ENCODE results near the gene NDUFAF2. TPM values are rescaled to one million over a fixed set of nuclear protein-coding genes. Genes with fewer than 3 reads are reported as not detected.

Gene NDUFAF2
- total and polyA plus RNA-seq, 10 of the 15 experiments (the other 5 are each of a cell fraction or from before 2014, with no cell fraction given) = 22.4 to 121 (median 65.3) TPM

DNA sequence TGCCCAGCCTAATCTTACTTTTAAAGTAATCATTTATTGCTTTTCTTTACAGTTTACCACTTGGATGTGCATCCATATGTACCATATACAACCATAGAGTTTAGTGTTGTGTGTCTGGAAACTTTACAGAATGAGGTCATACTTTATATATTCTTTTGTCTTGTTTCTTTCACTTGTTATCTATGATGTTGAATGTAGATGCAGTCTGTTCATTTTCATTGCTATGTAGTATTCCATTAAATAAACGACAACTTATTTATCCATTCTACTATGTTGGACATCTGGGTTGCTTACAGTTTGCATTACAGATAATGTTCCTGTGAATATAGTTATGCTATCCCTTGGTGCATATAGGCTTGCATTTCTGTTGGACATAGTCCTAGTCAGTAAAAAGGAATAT lies 238.5 kb downstream of the NDUFAF2 start:
- WGBS (ENCODE audit: insufficient coverage, insufficient replicate concordance, low lambda C conversion rate, missing lambda C conversion rate) = 48% methylated on average over 1 of the region's 1 CpG
- Histone ChIP-seq H3K4me2 (ENCODE audit: control insufficient read depth, insufficient read depth) (no peak overlapping the region), H3K27me3 (replicated peaks in 1 of 2; ENCODE audit: control insufficient read depth in 2 of 2, insufficient read depth in 2 of 2, low read length in 1 of 2) (no peaks in the 10 kb centered on the region), H4K20me1 (ENCODE audit: control insufficient read depth, insufficient read depth) (no peaks in the 10 kb centered on the region), H3K27ac (ENCODE audit: control insufficient read depth, insufficient read depth) (no peak overlapping the region), H3K9ac (ENCODE audit: control insufficient read depth, insufficient read depth, low read length) (no peak overlapping the region), H3K9me3 (replicated peaks; ENCODE audit: control insufficient read depth, insufficient read depth, low read length) (no peaks in the 10 kb centered on the region; the same call in 2 of the 3 replicates), H2AFZ (ENCODE audit: control insufficient read depth, low read depth, low read length) (no peak overlapping the region), H3K4me1 (ENCODE audit: control insufficient read depth, insufficient read depth, low read length) (no peaks in the 10 kb centered on the region), H3K36me3 (ENCODE audit: control insufficient read depth in 2 of 2, insufficient read depth in 2 of 2, low read length in 1 of 2) (no peaks in the 10 kb centered on the region), H3K4me3 (no peak overlapping the region), H3K79me2 (ENCODE audit: control insufficient read depth, insufficient read depth, low read length) (no peaks in the 10 kb centered on the region)
- TF ChIP-seq MTA2 (IDR thresholded peaks at IDR 0.05; ENCODE audit: low read depth) (no peak), MYB (IDR thresholded peaks at IDR 0.05; ENCODE audit: borderline replicate concordance, low read depth, low read length) (no peak)
- TF ChIP-seq, protein P1, sequence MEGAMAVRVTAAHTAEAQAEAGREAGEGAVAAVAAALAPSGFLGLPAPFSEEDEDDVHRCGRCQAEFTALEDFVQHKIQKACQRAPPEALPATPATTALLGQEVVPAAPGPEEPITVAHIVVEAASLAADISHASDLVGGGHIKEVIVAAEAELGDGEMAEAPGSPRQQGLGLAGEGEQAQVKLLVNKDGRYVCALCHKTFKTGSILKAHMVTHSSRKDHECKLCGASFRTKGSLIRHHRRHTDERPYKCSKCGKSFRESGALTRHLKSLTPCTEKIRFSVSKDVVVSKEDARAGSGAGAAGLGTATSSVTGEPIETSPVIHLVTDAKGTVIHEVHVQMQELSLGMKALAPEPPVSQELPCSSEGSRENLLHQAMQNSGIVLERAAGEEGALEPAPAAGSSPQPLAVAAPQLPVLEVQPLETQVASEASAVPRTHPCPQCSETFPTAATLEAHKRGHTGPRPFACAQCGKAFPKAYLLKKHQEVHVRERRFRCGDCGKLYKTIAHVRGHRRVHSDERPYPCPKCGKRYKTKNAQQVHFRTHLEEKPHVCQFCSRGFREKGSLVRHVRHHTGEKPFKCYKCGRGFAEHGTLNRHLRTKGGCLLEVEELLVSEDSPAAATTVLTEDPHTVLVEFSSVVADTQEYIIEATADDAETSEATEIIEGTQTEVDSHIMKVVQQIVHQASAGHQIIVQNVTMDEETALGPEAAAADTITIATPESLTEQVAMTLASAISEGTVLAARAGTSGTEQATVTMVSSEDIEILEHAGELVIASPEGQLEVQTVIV (IDR thresholded peaks at IDR 0.05; ENCODE audit: borderline replicate concordance, partially characterized antibody) = no peak
- DNase-seq (ENCODE audit: low read depth, low spot score) (no peak), FAIRE-seq (no peak), ATAC-seq (no peak)
- in situ Hi-C loops (cut with MboI) = no loop called here
- intact Hi-C loops (cut with micrococcal nuclease; ENCODE audit: unreplicated experiment) = no loop called here
- ChIA-PET RAD21 (ENCODE audit: unreplicated experiment) (no interaction called here), POLR2A (interaction anchor here (0.6 kb wide), 3 partner anchors 17 to 79 kb away, joined by 3 to 5 read pairs (median 5); no protein-coding TSS in a partner anchor), CTCF (interaction anchor here (2.4 kb wide), 1 partner anchor 16 kb away, joined by 7 read pairs; no protein-coding TSS in a partner anchor), SMC1A (ENCODE audit: uncharacterized antibody, unreplicated experiment) (interaction anchor here (2.1 to 2.9 kb wide), 3 partner anchors 12 to 17 kb away, joined by 7 to 28 read pairs (median 11); no protein-coding TSS in a partner anchor)
- no TSS peak for BruUV-seq (replicated peaks)

DNA sequence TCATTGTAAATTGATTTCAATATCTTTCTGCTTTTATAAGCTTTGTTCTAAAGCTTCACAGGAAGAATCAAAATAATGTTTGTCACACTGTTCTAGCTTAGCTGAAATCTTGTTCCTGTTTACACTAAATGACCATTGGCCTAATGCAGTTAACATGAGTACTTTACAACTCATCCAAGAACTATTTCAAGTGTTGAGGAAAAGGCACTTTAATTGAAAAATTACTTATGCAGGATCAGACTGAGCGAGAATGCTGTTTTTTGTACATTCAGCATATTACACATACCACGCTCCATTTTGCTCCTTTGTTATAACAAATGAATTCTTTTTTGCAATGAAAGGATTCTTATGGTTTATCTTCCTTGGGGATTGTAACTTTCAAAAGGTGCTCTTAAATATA lies 239.7 kb downstream of the NDUFAF2 start:
- no peaks in the 10 kb centered on the region for H3K27me3 ChIP-seq (replicated peaks in 1 of 2; ENCODE audit: control insufficient read depth in 2 of 2, insufficient read depth in 2 of 2, low read length in 1 of 2)
- FAIRE-seq (no peak), ATAC-seq (no peak), DNase-seq (ENCODE audit: low read depth, low spot score) (no peak)
- H3K4me2 ChIP-seq (ENCODE audit: control insufficient read depth, insufficient read depth) = no peak overlapping the region
- CTCF ChIA-PET = interaction anchor here (1.0 kb wide), 1 partner anchor 70 kb away, joined by 4 read pairs; no protein-coding TSS in a partner anchor
- intact Hi-C loops (cut with micrococcal nuclease; ENCODE audit: unreplicated experiment) = no loop called here
- RAD21 ChIA-PET (ENCODE audit: unreplicated experiment) = interaction anchor here (0.6 kb wide), 1 partner anchor 147 kb away, joined by 6 read pairs; the partner anchor contains the start of gene ZSWIM6
- SMC1A ChIA-PET (ENCODE audit: uncharacterized antibody, unreplicated experiment) = interaction anchor here (1.5 kb wide), 1 partner anchor 173 kb away, joined by 3 read pairs; no protein-coding TSS in a partner anchor
- H3K36me3 ChIP-seq (ENCODE audit: control insufficient read depth in 2 of 2, insufficient read depth in 2 of 2, low read length in 1 of 2) = no peaks in the 10 kb centered on the region
- 98% methylated on average over 2 of the region's 2 CpGs for WGBS (ENCODE audit: insufficient coverage, insufficient replicate concordance, low lambda C conversion rate, missing lambda C conversion rate)
- no peaks in the 10 kb centered on the region for H3K79me2 ChIP-seq (ENCODE audit: control insufficient read depth, insufficient read depth, low read length)
- H3K27ac ChIP-seq (ENCODE audit: control insufficient read depth, insufficient read depth) = no peak overlapping the region
- no peak overlapping the region for H3K9ac ChIP-seq (ENCODE audit: control insufficient read depth, insufficient read depth, low read length)
- H3K4me1 ChIP-seq (ENCODE audit: control insufficient read depth, insufficient read depth, low read length) = no peaks in the 10 kb centered on the region
- H3K4me3 ChIP-seq = no peak overlapping the region
- H4K20me1 ChIP-seq (ENCODE audit: control insufficient read depth, insufficient read depth) = no peaks in the 10 kb centered on the region
- H2AFZ ChIP-seq (ENCODE audit: control insufficient read depth, low read depth, low read length) = no peak overlapping the region
- BruUV-seq (replicated peaks) = no TSS peak
- POLR2A ChIA-PET = no interaction called here
- in situ Hi-C loops (cut with MboI) = no loop called here
- H3K9me3 ChIP-seq (replicated peaks; ENCODE audit: control insufficient read depth, insufficient read depth, low read length) = no peaks in the 10 kb centered on the region; the same call in 2 of the 3 replicates
- TF ChIP-seq CEBPB (IDR thresholded peaks at IDR 0.05; ENCODE audit: borderline replicate concordance in 1 of 2, low read depth in 2 of 2, low read length in 2 of 2) (no peak), KDM1A (IDR thresholded peaks at IDR 0.05; ENCODE audit: borderline replicate concordance) (no peak), IKZF2 (IDR thresholded peaks at IDR 0.05) (no peak), HDGF (IDR thresholded peaks at IDR 0.05) (no peak), HDAC6 (IDR thresholded peaks at IDR 0.05; ENCODE audit: unreplicated experiment) (no peak), MEF2A (IDR thresholded peaks at IDR 0.05; ENCODE audit: insufficient read depth, low read depth, low read length) (no peak), MTA3 (IDR thresholded peaks at IDR 0.05; ENCODE audit: borderline replicate concordance, low read length) (no peak), SMC3 (IDR thresholded peaks at IDR 0.05; ENCODE audit: borderline replicate concordance, low read length) (no peak), JUNB (IDR thresholded peaks at IDR 0.05) (no peak)
